Measurements from ENCODE around the gene CDK5R2.

- no peak for TF ChIP-seq CTCF (conservative IDR thresholded peaks at IDR 0.05 in 1 of 2, IDR thresholded peaks at IDR 0.05 in 1 of 2; ENCODE audit: low read depth in 1 of 2, low read length in 2 of 2)
- peak; percentile 65 for TF ChIP-seq EZH2 (IDR thresholded peaks at IDR 0.05; ENCODE audit: low read length, missing control alignments)
Observed at GRCh38 chr2:218991674-218992168, 32.3 kb downstream of the CDK5R2 start.

All from fibroblast of lung (primary cell).